Pancreas (tissue), 10 donors: ENCODE data around the gene TANGO2. TPM values are rescaled to one million over a fixed set of nuclear protein-coding genes. Genes with fewer than 3 reads are reported as not detected.
A peak's percentile ranks its signal among the peaks of the same experiment; 100 is the strongest.

Experiments used
- ATAC-seq, 4 donors: fragments of 200-7000 bp; cut with Tn5 transposase; one replicate each; pipeline versions ENCODE4 v1.8.0 to v1.9.1; 2020; ENCODE audit warnings: mild to moderate bottlenecking in 4 of 4, moderate library complexity in 4 of 4
- DNase-seq, 6 donors: peaks; one replicate each; pipeline ENCODE4 v3.0.0-alpha.2; 2020
- FAIRE-seq: peaks from 2 replicates; lab custom pipeline; 2012; peaks lifted over from hg19 to GRCh38; lab: Jason Lieb, UNC
- H3K27ac ChIP-seq, 4 donors: fragments of 200-600 bp; sonication (generic); 1 replicate in 3 of 4; 2 replicates in 1 of 4; pipeline versions ENCODE4 v1.5.0 to v1.8.0; 2020
- H3K27me3 ChIP-seq, 4 donors: fragments of 200-600 bp; one replicate each; pipeline ENCODE4 v1.8.0; 2021
- H3K36me3 ChIP-seq, 3 donors: fragments of 200-600 bp; sonication (generic) in 1 of 3; one replicate each; pipeline versions ENCODE4 v1.5.0 to v1.8.0; 2020 to 2021
- H3K4me1 ChIP-seq, 3 donors: fragments of 200-600 bp; one replicate each; pipeline ENCODE4 v1.8.0; 2021
- H3K4me3 ChIP-seq, 4 donors: fragments of 200-600 bp; sonication (generic) in 2 of 4; one replicate each; pipeline versions ENCODE4 v1.5.0 to v1.8.0; 2020 to 2021
- H3K9me3 ChIP-seq, 4 donors: fragments of 200-600 bp; one replicate each; pipeline ENCODE4 v1.8.0; 2021
- WGBS, 2 donors: extraction: QIAGEN DNeasy Blood & Tissue Kit; methylation state at CpG; one replicate each; pipeline ENCODE4 v1.1.7; 2013; 5-methylcytosine and 5-hydroxymethylcytosine counted together
- intact Hi-C, 3 donors: fragments of 100-400 bp; cut with DNase I; formaldehyde crosslinking; loops; one replicate each; pipeline versions ENCODE4 v1.11.1 to v1.14.2; 2022
- polyA plus RNA-seq, 2 donors: library from polyadenylated mRNA; stranded (reverse); fragments of 200-250 nt; gene quantifications; one replicate each; pipeline ENCODE4 v1.2.3, GENCODE V29; 2013
- total RNA-seq, 6 donors: library from RNA; stranded (reverse); fragmentation: NEBNext Ultra II Directional in 4 of 6; extraction: Animal tissue kit (Norgen Biotek cat#: 25700) in 4 of 6; gene quantifications; one replicate each; pipeline versions ENCODE4 v1.2.1 to v1.2.4, GENCODE V29; 2021 to 2023
- TF ChIP-seq, protein P1 (sequence below), 4 donors: fragments of 200-600 bp; sonication (generic) in 3 of 4; IDR thresholded peaks; one replicate each; pipeline versions ENCODE4 v1.5.0 to v1.8.0; 2021; ENCODE audit warnings: antibody characterized with exemption in 4 of 4
- donor health status: healthy with polysubstance abuse.
- donor health status: DM: no; HTN: no; CAD: no; lungs with moderate emphysema.
- donor health status: DM: no; HTN: no; CAD: no.
- donor health status: control.
- donor health status: control.
- donor health status: Bipolar disorder and iron deficiency.
- donor health status: DM: yes; HTN: yes; CAD: no.
- donor health status: DM: no; HTN: no; CAD: no.
- donor health status: DM: no; HTN: no; CAD: no.
- donor health status: DM: yes; HTN: yes; CAD: no.

TANGO2 gene
- total and polyA plus RNA-seq, 8 donors, result 4.0 to 20.4 (median 11.5) TPM

DNA sequence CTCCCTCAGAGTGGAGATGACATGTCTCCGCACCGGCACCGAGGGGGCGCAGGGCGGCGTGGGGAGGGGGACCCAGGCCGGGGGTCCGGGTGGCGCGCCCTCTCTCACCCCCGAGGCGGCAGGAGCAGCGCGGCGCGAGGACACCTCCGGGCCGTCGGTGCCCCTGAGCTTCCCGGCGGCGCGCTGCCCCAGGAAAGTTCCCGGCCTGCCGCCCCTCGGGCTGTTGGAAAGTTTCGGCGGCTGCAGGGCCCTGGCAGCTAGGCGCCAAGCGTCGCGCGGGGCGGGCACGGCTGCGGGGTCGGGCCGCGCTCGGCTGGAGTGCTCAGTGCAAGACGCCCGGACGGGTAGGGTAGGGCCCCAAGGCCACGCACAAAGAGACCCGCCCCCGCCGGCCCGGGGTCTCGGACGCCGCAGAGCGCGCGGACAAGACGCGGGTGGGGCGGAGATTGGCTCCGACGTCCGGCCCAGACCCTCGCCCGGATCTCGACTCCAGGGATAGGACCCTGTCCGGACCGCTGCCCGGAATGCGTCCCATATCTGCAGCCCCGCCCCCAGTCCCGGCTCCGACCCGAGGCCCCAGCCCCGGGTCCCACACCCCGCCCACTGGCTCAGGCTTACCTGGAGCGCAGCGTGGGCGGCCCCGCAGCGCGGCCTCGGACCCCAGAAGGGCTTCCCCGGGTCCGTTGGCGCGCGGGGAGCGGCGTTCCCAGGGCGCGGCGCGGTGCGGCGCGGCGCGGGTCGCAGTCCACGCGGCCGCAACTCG is 4.8 kb upstream of the TANGO2 start:
- intact Hi-C loops, result no loop called here
- peak overlapping the region; percentile 81 to 91 (median 88) for H3K4me3 ChIP-seq
- ATAC-seq (peak; percentile 3 to 14 (median 6)), DNase-seq (peak in 5 of 6 donors; percentile 48 to 84 (median 72)), FAIRE-seq (no peak)
- no peaks in the 10 kb centered on the region for H3K9me3 ChIP-seq
- peak overlapping the region in 2 of 4 donors; percentile 7 to 37 for H3K27ac ChIP-seq
- H3K4me1 ChIP-seq, result peaks cover 0 to 7% (median 4%) of the 10 kb centered on the region in 3 donors
- H3K27me3 ChIP-seq, result no peaks in the 10 kb centered on the region
- WGBS, 2 donors, result 0 to 1% methylated on average over 79 to 101 of the region's 101 CpGs
- TF ChIP-seq, protein P1, sequence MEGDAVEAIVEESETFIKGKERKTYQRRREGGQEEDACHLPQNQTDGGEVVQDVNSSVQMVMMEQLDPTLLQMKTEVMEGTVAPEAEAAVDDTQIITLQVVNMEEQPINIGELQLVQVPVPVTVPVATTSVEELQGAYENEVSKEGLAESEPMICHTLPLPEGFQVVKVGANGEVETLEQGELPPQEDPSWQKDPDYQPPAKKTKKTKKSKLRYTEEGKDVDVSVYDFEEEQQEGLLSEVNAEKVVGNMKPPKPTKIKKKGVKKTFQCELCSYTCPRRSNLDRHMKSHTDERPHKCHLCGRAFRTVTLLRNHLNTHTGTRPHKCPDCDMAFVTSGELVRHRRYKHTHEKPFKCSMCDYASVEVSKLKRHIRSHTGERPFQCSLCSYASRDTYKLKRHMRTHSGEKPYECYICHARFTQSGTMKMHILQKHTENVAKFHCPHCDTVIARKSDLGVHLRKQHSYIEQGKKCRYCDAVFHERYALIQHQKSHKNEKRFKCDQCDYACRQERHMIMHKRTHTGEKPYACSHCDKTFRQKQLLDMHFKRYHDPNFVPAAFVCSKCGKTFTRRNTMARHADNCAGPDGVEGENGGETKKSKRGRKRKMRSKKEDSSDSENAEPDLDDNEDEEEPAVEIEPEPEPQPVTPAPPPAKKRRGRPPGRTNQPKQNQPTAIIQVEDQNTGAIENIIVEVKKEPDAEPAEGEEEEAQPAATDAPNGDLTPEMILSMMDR (IDR thresholded peaks at IDR 0.05), result no peak
- no peaks in the 10 kb centered on the region for H3K36me3 ChIP-seq

DNA sequence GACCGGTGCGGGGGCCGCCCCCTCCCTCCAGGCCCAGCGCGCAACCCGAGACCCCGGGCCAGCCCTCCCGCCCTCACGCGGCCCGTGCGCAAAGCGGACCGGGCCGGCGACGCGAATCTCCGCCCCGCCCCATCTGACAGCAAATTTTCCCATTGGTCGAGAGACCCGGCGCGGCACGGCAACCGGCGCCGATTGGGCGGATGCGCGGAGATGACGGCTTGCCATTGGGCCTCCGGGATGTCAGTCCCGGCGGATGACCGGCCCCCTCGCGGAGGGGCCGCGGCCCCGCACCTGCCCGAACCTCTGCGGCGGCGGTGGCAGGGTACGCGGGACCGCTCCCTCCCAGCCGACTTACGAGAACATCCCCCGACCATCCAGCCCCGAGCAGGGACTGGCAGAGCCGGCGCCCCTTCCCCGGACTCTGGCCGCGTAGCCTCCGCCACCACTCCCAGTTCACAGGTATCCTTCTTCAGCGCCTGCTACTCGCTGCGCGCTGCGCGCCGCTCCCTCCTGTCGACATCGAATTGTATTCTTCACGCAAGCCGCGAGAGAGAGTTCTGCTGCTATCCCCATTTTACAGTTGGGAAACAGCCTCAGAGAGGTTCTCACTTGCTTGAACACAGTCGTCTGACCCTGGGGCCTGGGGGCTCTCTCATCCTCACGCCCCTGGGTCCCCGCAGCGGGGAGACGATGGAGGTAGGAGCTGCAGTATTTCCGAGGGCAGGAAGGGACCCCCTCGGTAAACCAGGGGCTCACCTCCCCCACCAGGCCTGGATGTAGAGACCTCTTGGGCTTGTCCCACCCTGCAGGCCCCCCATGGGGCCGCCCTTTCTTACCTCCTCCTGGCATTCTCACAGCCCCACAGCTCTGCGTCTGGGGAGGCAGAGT is 3.9 kb upstream of the TANGO2 start, which contains the start of gene ARVCF:
Gene ARVCF, minus strand, starts transcription at position 90 of the 888 bp plus-strand sequence. CDS start 26,029 bp downstream, outside the sequence.
- ATAC-seq (peak; percentile 70 to 84 (median 82)), DNase-seq (peak; percentile 91 to 98 (median 94)), FAIRE-seq (no peak)
- no peaks in the 10 kb centered on the region for H3K27me3 ChIP-seq
- H3K4me3 ChIP-seq, result peak within 1 kb of the TSS; percentile 81 to 91 (median 88)
- peaks cover 3 to 10% (median 8%) of the 10 kb centered on the region in 3 donors for H3K4me1 ChIP-seq
- H3K9me3 ChIP-seq, result no peaks in the 10 kb centered on the region
- WGBS, 2 donors, result 1 to 2% methylated on average over 57 to 79 of the region's 79 CpGs
- no peaks in the 10 kb centered on the region for H3K36me3 ChIP-seq
- intact Hi-C loops, result no loop called here
- H3K27ac ChIP-seq, result peak within 1 kb of the TSS in 2 of 4 donors; percentile 7 to 37
- TF ChIP-seq, protein P1 (IDR thresholded peaks at IDR 0.05), result peak in 2 of 4 donors; percentile 10 to 23

DNA sequence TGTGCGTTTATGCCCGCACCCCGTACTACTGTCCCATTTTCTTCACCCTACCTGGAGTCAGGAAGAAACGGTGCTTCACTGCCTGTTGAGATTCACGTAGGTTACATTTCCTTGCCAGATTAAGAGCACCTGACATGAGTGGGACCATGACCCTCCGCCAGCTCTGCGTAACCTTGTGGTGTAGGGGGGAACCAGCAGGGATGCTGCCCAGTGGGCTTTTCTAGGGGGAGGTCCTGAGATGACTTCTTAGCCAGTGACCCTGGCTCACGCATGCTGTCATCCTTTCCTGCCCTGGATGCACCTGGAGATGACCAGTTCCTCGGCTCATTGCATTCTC is 3.3 kb upstream of the TANGO2 start:
- no peaks in the 10 kb centered on the region for H3K36me3 ChIP-seq
- peak overlapping the region in 3 of 4 donors; percentile 81 to 90 (median 86) for H3K4me3 ChIP-seq
- H3K27ac ChIP-seq, result no peak overlapping the region
- WGBS, 2 donors, result 46 to 51% methylated on average over 9 of the region's 9 CpGs
- intact Hi-C loops, result no loop called here
- peak in 3 of 6 donors; percentile 15 to 39 (median 35) for DNase-seq
- ATAC-seq, result no peak
- no peaks in the 10 kb centered on the region for H3K9me3 ChIP-seq
- TF ChIP-seq, protein P1 (IDR thresholded peaks at IDR 0.05), result no peak
- no peak for FAIRE-seq
- no peaks in the 10 kb centered on the region for H3K27me3 ChIP-seq
- H3K4me1 ChIP-seq, result peaks cover 9 to 16% (median 13%) of the 10 kb centered on the region in 3 donors

DNA sequence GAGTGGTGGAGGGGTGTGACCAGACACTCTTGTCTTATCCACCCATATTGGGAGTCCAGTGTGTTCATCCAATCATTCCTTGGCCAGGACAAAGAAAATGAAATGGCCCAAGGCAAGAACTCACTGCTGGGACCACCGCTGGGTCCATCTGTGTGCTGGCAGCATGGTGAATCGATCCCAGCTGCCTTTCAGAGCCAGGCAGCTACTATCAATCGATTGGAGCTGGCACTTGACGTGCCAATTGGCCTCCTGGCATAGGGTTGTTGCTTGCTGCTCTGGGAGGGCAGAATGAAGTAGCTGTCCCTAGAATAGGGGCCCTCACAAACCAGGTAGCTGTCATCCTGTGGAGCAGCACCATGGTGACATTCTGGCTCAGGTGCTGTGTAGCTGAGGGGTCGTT is 2.9 kb upstream of the TANGO2 start:
- intact Hi-C loops, result no loop called here
- ATAC-seq (no peak), FAIRE-seq (no peak), DNase-seq (no peak)
- Histone ChIP-seq H3K36me3 (no peaks in the 10 kb centered on the region), H3K27ac (no peak overlapping the region), H3K4me3 (no peak overlapping the region), H3K9me3 (no peaks in the 10 kb centered on the region), H3K4me1 (peaks cover 9 to 19% (median 13%) of the 10 kb centered on the region in 3 donors), H3K27me3 (no peaks in the 10 kb centered on the region)
- TF ChIP-seq, protein P1 (IDR thresholded peaks at IDR 0.05), result no peak
- WGBS, 2 donors, result 69 to 76% methylated on average over 5 of the region's 5 CpGs
